Muscle layer of duodenum (tissue), 2 donors: Measurements from ENCODE around the gene ANXA11.
"Not testable (repeated sequence)": the region's sequence is repeated elsewhere in the genome, so short reads cannot be mapped to it uniquely, and the experiment has no call there.

Source experiments
- H3K27ac ChIP-seq: one replicate; pipeline ENCODE4 v1.7.0; 2013; ENCODE audit warnings: mild to moderate bottlenecking, low read length
- H3K27me3 ChIP-seq: one replicate; pipeline ENCODE4 v1.7.0; 2013; ENCODE audit warnings: low read depth, mild to moderate bottlenecking, control low read depth, low read length
- H3K36me3 ChIP-seq, 2 donors: one replicate each; pipeline ENCODE4 v1.7.0; 2013; ENCODE audit warnings: low read length in 2 of 2, control low read depth in 1 of 2, mild to moderate bottlenecking in 1 of 2; ENCODE audit not compliant: insufficient read depth in 2 of 2, control insufficient read depth in 1 of 2
- H3K4me1 ChIP-seq, 2 donors: one replicate each; pipeline ENCODE4 v1.7.0; 2013; ENCODE audit warnings: low read length in 2 of 2, mild to moderate bottlenecking in 2 of 2, control low read depth in 1 of 2, moderate library complexity in 1 of 2; ENCODE audit not compliant: insufficient read depth in 2 of 2, control insufficient read depth in 1 of 2
- H3K4me3 ChIP-seq, 2 donors: one replicate each; pipeline ENCODE4 v1.7.0; 2013; ENCODE audit warnings: low read length in 2 of 2, low read depth in 1 of 2, mild to moderate bottlenecking in 1 of 2
- H3K9me3 ChIP-seq, 2 donors: one replicate each; pipeline ENCODE4 v1.7.0; 2013; ENCODE audit warnings: low read length in 2 of 2, control low read depth in 1 of 2, mild to moderate bottlenecking in 1 of 2; ENCODE audit not compliant: control insufficient read depth in 1 of 2
- donor health status: healthy.

ANXA11 gene

DNA sequence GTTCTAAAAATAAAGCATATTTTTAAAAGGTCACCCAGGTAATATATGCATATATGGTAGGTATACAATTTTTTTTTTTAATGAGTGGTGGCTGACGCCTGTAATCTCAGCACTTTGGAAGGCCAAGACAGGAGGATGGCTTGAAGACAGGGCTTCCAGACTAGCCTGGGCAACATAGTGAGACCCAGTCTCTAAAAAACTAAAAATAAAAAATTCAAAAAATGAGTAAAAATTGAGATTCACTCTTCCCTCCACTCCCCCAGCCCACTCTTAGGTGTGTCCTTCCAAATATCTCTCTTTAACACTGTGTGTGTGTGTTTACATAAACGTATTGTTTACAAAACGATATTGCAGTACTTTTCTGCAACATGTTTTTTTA is 929 bp upstream of the ANXA11 start:
- H3K9me3 ChIP-seq = no peaks in the 10 kb centered on the region
- peak overlapping the region; percentile 80 to 83 for H3K4me3 ChIP-seq
- peaks cover 24 to 42% of the 10 kb centered on the region in 2 donors for H3K4me1 ChIP-seq
- H3K27ac ChIP-seq = peak overlapping the region; percentile 99
- H3K36me3 ChIP-seq = no peaks in the 10 kb centered on the region
- no peaks in the 10 kb centered on the region for H3K27me3 ChIP-seq

DNA sequence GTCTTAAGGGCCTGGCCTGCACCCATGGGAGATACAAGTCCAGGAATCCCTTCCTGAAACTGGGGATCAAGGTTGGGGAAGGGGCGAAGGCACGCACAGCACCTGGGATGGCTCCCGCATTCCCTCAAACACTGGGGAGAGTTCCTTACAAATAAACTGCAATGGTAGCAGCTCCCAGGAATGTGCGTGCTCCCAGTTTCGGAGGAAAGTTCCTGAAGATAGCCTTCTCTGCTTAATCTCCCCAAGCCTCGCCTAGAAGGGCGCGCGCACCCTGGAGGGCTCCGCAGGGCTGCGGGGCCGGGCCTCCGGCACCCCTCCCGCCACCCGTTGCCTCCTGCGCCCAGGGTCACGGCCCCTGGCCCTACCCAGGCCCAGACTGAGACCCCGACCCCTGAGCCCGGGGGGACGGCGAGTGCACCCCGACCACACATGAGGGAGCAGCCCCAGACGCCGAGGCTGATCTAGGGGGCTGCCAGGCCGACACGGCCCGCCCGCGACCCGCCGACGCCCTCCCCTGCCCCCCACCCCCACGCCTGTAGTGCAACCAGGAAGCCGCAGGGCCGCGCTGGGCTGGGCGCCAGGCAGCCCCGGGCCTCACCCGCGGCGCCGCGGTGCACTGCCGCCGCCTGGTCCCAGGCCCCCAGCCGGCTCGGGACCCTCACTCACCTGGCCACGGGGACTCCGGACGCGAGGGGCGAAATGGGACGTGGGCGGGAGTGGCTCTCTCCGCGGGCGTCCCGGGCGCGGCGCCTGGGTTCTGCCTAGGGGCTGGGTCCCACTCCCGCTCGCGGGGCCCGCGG is 460 bp downstream of the ANXA11 start:
- Histone ChIP-seq H3K4me3 (peak overlapping the region; percentile 83 to 93), H3K4me1 (peaks cover 36 to 56% of the 10 kb centered on the region in 2 donors), H3K27me3 (no peaks in the 10 kb centered on the region), H3K36me3 (peaks cover 0 to 3% of the 10 kb centered on the region in 2 donors), H3K9me3 (no peaks in the 10 kb centered on the region), H3K27ac (peak overlapping the region; percentile 99)

- peaks cover 0 to 3% of the 10 kb centered on the region in 2 donors for H3K36me3 ChIP-seq
- H3K4me3 ChIP-seq = peak overlapping the region; percentile 83 to 93
- peak overlapping the region; percentile 99 for H3K27ac ChIP-seq
- peaks cover 36 to 63% of the 10 kb centered on the region in 2 donors for H3K4me1 ChIP-seq
- H3K9me3 ChIP-seq = no peaks in the 10 kb centered on the region
- no peaks in the 10 kb centered on the region for H3K27me3 ChIP-seq
Measured at GRCh38 chr10:80203835-80204676, 1.3 kb downstream of the ANXA11 start.

DNA sequence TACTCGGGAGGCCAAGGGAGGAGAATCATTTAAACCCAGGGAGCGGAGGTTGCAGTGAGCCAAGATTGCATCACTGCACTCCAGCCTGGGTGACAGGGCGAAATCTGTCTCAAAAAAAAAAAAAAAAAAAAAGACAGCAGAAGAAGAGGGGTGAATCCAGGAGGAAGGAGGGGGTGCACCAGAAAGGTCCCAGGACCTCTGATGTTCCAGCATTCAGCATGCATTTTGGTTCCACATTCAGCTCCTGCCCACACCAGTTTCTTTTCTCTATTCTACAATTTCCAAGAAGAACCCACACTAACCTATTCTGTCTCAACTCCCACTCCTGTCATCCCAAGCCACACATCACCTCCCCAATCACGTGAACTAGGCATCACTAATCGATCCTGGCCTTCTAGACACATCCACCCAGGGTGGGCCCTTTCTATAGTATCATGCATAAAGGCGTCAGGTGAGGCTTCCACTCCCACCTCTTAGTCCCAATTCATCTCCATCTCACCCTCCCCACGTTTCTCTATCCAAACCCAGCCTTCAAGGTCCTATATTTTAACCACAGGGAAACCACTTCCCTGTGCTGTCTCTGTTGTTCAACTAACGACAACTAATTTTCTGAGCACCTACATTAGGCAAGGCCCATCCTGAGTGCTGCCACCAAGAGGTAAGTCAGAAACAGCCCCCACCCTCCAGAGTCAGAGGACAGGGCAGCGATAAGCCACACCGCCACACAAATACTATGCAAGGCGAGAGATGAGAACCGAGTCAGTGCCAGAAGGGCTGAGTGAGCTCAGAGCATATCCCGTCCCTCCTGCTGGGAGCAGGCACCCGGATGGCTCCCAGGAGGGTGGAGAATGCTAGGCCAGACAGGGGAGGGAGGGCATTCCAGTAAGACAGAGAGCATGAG is 2.2 kb downstream of the ANXA11 start:
- H3K4me3 ChIP-seq = peak overlapping the region; percentile 83 to 93
- peaks cover 40 to 68% of the 10 kb centered on the region in 2 donors for H3K4me1 ChIP-seq

DNA sequence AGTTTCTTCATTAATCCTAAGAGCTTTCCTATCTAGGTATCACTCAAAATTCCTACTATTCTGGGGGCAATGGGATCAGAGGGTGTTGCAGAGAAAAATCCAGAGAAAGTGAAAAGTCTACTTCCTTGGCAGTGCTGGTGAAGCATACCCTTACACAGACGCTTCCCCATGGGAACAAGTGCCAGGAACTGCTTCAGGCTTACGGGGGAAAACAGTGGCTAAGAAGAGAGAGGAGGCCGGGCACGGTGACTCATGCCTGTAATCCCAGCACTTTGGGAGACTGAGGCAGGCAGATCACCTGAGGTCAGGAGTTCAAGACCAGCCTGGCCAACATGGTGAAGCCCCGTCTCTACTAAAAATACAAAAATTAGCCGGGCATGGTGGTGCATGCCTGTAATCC is 2.8 kb downstream of the ANXA11 start:
- not testable (repeated sequence) for H3K36me3 ChIP-seq, H3K27me3 ChIP-seq, H3K9me3 ChIP-seq
- peak overlapping the region; percentile 99 for H3K27ac ChIP-seq
- H3K4me3 ChIP-seq = peak overlapping the region in 1 of 2 donors; percentile 93
- peaks cover 44 to 69% of the 10 kb centered on the region in 2 donors for H3K4me1 ChIP-seq

More for the DNA sequence above, 2.2 kb downstream of the ANXA11 start:
- H3K9me3 ChIP-seq = no peaks in the 10 kb centered on the region
- H3K36me3 ChIP-seq = peaks cover 0 to 3% of the 10 kb centered on the region in 2 donors
- no peaks in the 10 kb centered on the region for H3K27me3 ChIP-seq
- H3K27ac ChIP-seq = peak overlapping the region; percentile 99

DNA sequence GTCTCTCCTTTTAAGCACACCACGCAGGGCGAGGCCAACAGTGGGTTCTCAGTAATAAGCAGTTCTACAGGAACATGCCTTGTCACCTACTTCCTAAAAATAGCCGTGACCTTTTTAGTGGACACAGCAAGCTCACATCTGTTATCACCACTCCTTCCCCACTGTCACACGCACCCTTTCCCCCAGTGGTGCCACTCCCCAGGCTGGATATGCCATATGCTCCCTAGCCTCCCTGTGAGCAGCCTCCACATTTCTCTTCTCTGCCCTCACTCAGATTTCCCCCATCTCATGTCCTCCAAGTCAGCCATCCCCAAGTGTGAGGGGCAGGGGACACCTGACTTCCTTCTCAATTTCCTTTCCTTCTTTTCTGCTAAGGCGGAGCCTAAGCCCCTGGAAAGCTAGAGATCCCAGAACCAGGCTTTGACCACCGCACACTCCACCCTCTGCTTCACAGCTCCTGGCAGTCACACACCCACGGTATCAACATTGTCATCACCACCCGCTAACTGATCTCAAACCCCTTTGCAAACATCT is 3.7 kb downstream of the ANXA11 start:
- Histone ChIP-seq H3K9me3 (no peaks in the 10 kb centered on the region), H3K27ac (peak overlapping the region; percentile 99), H3K36me3 (peaks cover 0 to 3% of the 10 kb centered on the region in 2 donors), H3K27me3 (no peaks in the 10 kb centered on the region), H3K4me3 (peak overlapping the region in 1 of 2 donors; percentile 12), H3K4me1 (peaks cover 52 to 76% of the 10 kb centered on the region in 2 donors)

GRCh38 chr10:80200687-80201086 is 4.7 kb downstream of the ANXA11 start:
- Histone ChIP-seq H3K27ac (peak overlapping the region; percentile 99), H3K36me3 (peaks cover 0 to 3% of the 10 kb centered on the region in 2 donors), H3K27me3 (no peaks in the 10 kb centered on the region), H3K4me3 (no peak overlapping the region), H3K4me1 (peaks cover 53 to 76% of the 10 kb centered on the region in 2 donors), H3K9me3 (no peaks in the 10 kb centered on the region)

DNA sequence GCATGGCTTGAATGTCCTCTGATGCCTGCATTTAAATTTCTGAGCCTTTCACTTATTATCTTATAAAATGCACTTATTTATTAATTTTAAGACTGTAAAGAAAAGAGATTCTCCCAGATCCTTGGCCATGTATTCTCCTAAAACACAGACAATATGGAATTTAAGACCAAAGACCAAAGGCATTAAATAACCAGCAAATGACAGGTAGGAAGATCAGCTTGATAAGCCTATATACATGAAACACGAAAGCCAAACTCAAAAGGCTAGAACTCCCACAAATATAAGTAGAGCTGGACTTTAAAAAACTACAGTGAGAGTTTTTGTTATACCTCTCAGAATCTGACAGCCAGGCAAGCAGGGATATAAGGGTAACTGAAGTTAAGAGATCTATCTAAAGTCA is 5.1 kb downstream of the ANXA11 start:
- H3K27me3 ChIP-seq = no peaks in the 10 kb centered on the region
- peak overlapping the region; percentile 99 for H3K27ac ChIP-seq
- H3K36me3 ChIP-seq = peaks cover 0 to 3% of the 10 kb centered on the region in 2 donors
- peaks cover 55 to 77% of the 10 kb centered on the region in 2 donors for H3K4me1 ChIP-seq
- H3K9me3 ChIP-seq = no peaks in the 10 kb centered on the region
- H3K4me3 ChIP-seq = no peak overlapping the region

DNA sequence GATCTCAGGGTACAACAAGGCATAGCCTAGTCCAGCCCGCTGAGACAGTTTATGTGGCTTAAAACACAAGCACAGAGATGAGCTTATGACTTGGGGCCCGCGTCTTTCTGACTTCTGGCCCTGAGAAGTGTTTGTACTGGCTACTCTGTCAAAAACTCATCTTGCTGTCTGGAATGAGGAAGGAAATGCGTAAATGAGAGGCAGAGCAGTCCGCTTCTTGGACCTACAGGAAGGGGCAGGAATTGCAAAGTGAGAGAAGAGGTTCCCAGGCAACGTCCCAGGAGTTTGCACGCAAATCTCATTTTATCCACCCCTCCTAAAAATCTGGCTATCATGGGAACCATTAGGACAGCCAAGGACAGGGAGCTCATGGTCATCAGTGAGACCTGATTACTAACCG is 5.5 kb downstream of the ANXA11 start:
- H3K27ac ChIP-seq = peak overlapping the region; percentile 99
- H3K4me1 ChIP-seq = peaks cover 57 to 81% of the 10 kb centered on the region in 2 donors
- no peaks in the 10 kb centered on the region for H3K9me3 ChIP-seq
- no peak overlapping the region for H3K4me3 ChIP-seq
- H3K27me3 ChIP-seq = no peaks in the 10 kb centered on the region
- peaks cover 0 to 3% of the 10 kb centered on the region in 2 donors for H3K36me3 ChIP-seq

GRCh38 chr10:80197972-80198916 is 7.1 kb downstream of the ANXA11 start:
- no peaks in the 10 kb centered on the region for H3K9me3 ChIP-seq
- peak overlapping the region; percentile 62 for H3K27ac ChIP-seq
- no peaks in the 10 kb centered on the region for H3K27me3 ChIP-seq
- peaks cover 54 to 80% of the 10 kb centered on the region in 2 donors for H3K4me1 ChIP-seq
- H3K4me3 ChIP-seq = no peak overlapping the region
- peaks cover 0 to 3% of the 10 kb centered on the region in 2 donors for H3K36me3 ChIP-seq
